ENCODE results near the gene DUSP23.

DNA sequence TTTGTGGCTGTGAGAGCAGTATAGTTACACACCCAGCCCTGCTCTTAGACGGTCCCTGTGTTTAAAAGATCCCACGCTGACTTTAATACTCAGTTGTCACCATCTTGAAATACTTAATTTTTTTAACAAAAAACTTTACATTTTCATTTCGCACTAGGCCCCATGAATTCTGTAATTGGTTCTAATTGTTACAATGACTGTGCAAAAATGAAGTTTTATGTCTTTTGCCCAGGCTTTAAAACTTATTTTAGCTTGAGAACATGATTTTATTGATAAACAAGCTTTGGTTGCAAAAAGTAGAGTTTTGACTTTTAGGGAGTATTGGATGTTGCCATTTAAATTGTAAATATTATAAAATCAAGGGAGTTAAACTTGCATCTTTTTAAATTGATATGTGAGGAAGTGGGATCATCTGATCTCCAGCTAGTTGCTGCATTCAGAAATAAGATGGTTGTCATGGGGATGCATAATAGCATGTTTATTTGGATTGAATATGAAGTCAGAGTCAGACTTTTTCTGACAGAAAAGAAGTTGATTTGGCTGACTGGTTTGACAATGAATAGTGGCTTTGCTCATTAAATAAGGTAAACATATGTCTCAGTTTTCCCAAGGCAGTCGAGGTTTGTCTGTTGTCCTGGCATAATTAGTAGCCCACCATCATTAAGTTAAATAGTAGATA, 43.4 kb upstream of the DUSP23 start:
- TF ChIP-seq, protein P1, sequence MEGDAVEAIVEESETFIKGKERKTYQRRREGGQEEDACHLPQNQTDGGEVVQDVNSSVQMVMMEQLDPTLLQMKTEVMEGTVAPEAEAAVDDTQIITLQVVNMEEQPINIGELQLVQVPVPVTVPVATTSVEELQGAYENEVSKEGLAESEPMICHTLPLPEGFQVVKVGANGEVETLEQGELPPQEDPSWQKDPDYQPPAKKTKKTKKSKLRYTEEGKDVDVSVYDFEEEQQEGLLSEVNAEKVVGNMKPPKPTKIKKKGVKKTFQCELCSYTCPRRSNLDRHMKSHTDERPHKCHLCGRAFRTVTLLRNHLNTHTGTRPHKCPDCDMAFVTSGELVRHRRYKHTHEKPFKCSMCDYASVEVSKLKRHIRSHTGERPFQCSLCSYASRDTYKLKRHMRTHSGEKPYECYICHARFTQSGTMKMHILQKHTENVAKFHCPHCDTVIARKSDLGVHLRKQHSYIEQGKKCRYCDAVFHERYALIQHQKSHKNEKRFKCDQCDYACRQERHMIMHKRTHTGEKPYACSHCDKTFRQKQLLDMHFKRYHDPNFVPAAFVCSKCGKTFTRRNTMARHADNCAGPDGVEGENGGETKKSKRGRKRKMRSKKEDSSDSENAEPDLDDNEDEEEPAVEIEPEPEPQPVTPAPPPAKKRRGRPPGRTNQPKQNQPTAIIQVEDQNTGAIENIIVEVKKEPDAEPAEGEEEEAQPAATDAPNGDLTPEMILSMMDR (IDR thresholded peaks at IDR 0.05), result no peak
- TF ChIP-seq POLR2A (IDR thresholded peaks at IDR 0.05), result no peak
